Stimulated activated CD4-positive, alpha-beta T cell treated with anti-CD3 and anti-CD28 coated beads, Interleukin-12 subunit alpha, Interleukin-12 subunit beta, amount 100 ng/mL, for 48 hours (primary cell): ENCODE results near the gene PEDS1.
"Not testable (repeated sequence)": the region's sequence is repeated elsewhere in the genome, so short reads cannot be mapped to it uniquely, and the experiment has no call there.

Source experiments
- DNase-seq, 3 donors: peaks; one replicate each; pipeline ENCODE4 v3.0.0-alpha.2; 2020; ENCODE audit warnings: low read depth in 2 of 3, low spot score in 1 of 3

Gene PEDS1

DNA sequence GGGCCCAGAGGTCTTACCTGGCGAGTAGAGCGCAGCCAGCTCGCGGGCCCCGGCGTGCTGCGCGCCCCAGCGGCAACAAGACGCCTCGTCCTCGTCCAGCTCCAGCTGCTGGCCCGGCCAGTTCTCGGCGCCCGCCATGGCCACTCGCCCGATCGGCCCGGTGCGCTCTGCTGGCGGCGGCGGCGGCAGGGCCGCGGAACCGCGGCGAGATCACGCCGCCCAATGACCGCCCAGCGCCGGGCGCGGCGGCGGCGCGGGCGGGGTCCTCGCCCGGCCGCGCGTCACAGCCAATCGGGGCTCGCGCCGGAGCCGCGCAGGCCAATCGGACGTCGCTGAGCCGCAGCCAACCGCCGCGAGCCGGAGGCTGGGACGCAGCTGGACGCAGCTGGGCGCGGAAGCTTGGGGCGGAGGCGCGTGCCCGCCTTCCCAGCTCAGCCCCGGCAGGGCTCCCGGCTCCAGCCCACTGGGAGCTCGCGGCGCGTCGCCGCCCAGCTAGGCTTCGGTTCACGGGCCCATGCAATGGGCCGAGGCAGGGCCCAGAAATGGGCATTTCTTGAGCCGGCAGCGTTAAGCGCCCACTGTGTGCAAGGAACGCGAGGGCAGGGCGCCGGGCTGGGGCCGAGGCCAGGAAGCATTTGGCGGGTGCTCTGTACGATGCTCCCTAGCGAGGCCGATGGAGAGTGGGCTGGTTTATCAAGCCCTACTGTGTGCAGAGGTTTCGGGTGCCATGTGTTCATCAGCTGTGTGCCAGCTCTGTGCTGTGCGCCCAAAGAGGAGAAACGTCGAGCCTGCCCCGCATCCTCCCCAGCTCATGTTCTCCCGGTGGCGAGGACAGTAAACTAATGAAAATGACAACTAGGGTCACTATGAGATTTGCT, at the start of gene PEDS1:
TSS of gene PEDS1 (minus strand) at position 224 of the 878 bp plus-strand sequence. CDS start at position 138, 86 bp downstream.
- DNase-seq: peak; percentile 59 to 80 (median 72)

DNA sequence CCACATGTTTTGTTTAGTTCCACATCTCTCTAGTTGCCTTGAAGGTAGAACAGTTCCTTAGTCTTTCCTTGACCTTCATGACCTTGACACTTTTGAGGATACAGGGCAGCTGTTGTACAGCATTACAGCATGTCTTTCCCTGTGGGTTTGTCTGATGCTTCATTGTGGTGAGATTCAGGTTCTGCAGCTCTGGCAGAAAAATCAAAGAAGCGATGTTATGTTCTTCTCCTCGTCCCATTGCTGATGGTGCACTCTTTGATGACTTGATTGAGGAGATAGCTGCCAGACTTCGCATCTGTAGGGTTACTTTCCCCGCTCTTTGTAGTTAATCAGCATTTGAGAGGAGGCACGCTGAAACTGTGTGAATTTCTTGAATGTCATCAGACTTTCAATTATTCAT, 49.2 kb upstream of the PEDS1 start:
- no peak for DNase-seq

DNA sequence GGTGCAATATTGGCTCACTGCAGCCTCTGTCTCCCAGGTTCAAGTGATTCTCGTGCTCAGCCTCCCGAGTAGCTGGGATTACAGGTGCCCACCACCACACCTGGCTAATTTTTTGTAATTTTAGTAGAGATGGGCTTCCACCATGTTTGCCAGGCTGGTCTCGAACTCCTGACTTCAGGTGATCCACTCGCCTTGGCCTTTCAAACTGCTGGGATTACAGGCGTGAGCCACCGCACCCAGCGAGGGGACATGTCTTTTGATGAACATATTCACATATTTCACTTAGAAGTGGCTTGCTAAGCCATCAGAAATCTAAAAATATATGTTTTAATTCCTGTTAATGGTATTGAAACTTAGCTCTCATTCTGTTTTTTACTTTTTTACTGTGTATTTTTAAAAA, 48.2 kb upstream of the PEDS1 start:
- DNase-seq: not testable (repeated sequence)

DNA sequence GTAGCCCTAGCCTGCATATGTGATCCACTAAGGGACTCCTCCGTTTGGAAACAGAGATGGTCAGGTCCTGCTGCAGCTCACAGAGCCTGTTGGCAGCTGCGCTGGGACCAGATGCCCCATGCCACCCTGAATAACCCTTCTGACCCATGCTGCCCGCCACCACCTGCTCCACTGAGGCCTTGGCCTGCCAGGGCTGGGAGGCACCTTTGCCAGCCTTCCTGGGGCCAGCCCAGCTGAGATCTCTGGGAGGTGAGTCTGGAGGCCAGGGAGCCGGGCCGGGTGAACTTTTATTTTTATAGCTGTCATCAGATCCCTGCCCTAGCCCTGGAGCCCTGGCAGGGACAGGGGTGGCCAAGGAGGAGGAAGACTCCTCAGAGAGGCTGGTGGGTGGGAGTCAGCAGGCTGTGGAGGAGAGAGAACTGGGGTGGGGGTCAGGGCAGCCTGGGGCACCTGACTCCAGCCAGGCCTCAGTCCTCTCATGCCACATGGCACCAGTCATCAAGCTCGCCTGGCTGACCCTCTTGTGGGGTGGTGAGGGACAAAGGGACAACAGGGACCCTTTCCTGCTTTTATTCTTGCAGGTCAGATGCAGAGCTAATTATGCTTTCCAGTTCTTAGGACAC, 47.1 kb upstream of the PEDS1 start:
- no peak for DNase-seq

DNA sequence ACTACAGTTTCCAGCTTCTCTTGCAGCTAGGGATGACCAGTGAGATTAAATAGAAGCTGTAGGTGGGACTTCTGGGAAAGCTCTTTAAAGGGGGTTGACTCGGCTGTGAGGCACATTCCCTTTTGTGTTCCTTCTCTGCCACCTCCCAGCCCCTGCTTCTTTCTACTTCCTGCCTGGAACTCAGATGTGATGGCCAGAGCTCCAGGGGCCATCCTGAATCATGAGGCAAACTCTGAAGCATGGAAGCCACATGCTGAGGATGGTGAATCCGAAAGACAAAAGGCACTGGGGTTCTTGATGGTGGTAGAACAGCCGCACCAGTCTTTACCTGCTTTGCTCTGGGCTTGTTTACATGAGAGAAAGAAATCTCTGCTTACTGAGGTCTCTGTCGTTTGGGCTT, 46.2 kb upstream of the PEDS1 start:
- no peak for DNase-seq

DNA sequence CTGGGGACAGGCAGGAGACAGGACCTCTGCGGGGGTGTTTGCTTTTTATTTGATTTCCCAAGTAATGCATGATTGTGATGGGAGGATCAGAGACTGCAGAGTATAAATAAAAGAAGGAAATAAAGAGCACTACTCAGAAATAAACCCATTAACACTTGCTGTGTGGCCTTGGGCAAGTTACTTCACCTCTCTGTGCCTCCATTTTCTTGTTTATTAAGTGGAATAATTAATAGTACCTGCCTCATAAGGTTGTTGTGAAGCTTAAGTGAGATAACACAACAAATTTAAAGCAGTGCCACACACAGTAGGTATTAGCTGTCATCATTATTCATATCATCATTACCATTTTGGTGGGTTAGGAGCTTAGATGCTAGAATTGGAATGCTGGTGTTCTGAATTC, 45.2 kb upstream of the PEDS1 start:
- DNase-seq: no peak

DNA sequence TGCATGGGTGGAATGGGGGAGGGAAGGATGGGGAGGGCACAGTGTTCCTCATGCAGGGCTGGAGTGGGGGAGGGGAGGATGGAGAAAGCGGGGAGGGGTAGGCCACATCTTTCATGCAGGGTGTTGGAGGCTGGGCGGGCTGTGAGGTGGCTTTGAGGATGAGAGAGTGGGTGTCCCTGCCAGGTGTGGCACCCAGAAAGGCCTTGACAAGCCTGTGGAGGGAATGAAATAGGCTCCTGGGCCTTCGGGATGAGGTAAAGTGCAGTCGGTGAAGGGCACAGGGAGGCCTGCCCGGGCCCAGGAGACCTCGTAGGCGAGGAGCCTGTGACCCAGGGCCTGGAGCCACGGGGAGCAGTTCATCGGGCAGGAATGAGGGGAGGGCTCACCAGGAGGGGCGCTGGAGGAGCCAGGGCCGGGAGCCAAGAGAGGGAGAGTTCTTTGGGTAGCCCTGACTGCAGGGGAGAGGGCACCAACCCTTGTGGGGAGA, 44.7 kb upstream of the PEDS1 start:
- no peak for DNase-seq

DNA sequence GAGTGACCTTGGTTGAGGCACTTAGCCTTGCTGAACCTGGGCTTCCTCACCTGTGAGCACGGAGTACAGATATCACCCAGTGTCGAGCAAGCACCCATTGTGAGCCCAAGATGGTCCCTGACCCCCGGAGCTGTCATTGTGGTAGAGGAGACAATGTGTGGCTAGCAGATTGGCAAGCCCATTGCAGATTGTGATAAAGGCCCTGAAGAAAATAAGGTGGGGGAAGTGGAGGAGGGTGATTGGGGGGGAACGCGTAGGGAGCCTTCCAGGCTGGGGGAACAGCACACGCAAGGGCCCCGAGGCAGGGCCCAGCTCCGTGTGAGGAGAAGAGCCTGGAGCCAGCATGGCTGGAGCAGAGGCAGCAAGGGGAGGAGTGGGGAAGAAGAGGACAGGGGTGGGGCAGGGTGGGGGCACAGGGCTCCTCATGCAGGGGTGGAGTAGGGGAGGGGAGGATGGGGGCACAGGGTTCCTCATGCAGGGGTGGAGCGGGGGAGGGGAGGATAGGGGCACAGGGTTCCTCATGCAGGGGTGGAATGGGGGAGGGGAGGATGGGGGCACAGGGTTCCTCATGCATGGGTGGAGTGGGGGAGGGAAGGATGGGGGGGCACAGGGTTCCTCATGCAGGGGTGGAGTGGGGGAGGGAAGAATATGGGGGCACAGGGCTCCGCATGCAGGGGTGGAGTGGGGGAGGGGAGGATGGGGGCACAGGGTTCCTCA, 44.1 kb upstream of the PEDS1 start:
- DNase-seq: no peak

DNA sequence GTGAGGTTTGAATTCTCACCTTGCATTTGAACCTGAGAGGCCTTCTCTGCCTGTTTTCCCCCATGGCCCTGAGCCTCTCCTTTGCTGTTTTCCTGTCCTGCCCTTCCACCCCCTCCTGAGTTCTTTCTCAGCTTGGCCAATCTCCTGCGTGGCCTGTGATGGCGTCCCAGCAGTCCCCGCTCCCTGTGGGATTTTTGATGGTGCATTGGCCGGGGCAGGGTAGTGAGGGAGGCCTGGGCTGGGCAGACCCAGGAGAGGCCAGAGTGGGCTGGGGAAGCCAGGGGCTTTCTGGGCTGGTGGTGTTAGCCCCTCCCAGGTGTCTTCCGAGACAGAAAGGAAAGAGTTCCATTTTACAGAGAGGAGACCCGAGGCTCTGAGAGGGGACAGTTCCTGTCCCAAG, 43.4 kb upstream of the PEDS1 start:
- DNase-seq: no peak

DNA sequence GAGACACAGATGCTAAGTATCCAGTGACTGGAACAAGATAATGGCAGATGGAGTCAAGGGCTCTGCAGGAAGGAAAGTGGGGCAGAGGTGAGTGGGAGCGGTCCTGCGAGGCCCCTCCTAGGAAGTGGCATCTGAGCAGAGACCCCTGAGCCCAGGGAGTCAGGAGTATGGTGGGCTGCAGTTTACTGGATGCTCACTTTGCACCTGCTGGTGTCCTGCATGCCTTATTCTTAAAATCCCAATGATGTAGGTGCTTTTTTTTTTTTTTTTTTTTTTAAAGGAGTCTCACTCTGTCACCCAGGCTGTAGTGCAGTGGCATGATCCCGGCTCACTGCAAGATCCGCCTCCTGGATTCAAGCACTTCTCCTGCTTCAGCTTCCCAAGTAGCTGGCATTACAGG, 42.7 kb upstream of the PEDS1 start:
- no peak for DNase-seq

DNA sequence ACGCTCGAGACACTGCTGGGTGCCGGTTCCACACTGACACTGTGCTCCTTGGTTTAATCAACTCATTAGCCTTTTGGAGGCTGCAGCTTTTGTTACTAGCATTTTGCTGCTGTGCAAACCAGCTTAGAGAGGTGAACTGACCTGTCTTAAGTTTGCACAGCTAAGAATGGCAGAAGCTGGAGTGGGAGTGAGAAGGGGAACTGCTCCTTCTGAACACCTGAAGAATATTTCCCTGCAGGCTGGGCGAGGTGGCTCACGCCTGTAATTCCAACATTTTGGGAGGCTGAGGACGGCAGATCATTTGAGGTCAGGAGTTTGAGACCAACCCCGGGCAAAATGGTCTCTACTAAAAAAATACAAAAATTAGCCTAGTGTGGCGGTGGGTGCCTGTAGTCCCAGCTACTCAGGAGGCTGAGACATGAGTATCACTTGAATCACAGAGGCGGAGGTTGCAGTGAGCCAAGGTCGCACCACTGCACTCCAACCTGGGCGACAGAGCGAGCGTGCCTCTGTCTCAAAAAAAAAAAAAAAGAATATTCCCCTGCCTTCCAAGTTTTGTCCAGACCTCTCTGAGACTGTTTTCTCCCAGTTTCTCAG, 42.1 kb upstream of the PEDS1 start:
- no peak for DNase-seq

DNA sequence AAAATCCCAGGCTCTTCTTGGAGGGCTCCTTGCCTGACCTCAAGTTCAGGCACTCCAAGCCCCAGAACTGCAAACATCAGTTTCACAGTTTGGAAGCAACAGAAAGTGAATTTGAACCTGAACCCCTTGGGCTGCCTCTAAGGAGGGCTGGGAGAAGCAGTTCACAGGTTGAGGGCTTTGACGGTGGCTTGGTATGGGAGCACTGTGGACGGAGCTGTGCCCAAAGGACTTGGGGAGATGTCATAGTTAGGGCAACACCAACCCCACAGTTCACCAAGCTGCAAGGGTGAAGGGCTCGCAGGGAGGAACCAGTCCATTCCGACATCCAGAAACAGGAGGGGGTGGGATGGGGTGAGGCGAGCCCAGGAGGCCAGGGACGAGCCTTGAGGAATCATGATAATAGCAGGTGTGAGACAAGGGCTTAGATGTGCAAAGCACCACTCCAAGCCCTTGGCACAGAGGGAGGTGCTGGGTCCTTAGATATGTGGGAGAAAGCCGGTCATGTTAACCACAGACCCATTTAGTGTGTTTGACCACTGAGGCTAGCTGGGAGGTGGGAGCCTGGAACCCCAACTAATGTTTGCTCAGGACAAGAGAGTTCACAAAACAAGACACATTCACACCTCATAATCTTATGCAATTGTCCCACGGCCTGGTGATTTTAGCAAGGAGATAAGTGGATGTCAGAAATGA, 41.5 kb upstream of the PEDS1 start:
- no peak for DNase-seq

DNA sequence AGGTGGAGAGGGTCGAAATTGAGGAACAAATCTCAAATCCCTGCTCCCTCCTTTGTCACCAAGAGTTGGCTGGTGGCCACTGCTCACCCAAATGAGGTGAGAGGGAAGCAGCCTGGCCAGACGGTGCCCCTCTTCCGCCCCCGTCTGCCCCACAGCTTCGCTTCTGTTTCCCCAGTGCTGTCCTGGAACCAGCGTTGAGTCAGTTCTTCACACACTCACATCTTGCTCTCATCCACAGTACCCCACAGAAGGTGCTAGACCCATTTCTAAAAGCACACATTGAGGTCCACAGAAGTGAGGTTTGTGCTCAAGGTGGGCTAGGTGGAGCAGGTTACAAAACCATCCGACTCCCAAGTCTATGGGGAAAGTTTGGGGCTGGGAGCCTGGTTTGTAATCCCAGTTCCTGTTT, 40.9 kb upstream of the PEDS1 start:
- no peak for DNase-seq

DNA sequence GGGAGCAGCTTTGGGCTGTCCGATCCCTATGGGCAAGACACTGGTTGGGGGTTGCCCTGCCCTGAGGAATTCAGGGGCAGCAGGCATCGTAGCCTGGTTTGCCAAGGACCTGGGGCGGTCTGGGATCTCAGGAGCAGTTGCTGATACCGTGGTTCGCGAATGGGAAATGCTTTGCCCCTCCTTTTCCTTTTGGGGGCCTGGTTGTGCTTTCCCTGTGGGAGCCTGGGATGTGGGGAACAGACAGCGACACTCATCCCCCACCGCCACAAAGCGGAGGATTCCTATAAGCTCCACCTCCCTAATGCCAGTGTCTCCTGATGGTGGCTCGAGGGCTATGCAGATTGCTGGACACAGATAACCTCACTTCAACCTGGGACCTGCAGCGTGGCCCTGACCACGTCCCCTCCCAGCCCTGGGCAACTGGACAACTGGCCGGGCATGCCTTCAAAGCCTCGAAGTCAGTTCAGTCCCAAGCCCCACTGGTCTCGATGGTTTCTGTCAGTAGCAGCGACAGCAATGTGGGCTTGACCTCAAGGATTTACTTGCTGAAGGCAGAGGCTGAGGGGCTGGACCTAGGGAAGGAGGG, 40.4 kb upstream of the PEDS1 start:
- no peak for DNase-seq

DNA sequence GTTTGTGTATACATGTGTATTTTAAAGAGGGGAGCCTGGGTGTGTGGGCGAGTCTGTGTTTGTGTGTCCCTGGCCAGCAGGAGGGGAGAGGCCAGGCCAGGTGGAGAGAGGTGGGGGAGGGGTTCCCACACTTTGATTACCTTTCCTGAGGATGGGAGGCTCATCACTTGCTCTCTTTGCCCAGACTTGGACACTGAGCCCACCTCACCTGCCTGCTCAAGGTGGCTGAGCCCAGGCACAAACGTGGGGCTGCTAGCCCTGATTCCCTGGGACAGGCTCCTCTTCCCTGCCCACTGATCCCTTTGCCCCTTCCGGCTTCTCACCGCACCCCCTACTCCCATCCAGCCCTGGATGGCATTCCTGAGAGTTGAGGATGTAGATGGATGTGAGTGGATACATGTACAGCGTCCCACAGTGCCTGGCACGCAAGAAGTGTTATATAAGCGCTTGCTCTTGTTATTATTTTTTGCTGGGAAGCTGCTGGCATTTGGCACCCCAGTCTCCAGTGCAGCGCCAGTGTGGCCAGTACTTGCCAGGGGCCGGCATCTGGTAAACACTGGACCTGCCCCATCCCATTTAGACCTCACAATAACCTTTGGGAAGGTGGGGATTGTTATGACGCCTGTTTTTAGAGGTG, 39.8 kb upstream of the PEDS1 start:
- DNase-seq: no peak

DNA sequence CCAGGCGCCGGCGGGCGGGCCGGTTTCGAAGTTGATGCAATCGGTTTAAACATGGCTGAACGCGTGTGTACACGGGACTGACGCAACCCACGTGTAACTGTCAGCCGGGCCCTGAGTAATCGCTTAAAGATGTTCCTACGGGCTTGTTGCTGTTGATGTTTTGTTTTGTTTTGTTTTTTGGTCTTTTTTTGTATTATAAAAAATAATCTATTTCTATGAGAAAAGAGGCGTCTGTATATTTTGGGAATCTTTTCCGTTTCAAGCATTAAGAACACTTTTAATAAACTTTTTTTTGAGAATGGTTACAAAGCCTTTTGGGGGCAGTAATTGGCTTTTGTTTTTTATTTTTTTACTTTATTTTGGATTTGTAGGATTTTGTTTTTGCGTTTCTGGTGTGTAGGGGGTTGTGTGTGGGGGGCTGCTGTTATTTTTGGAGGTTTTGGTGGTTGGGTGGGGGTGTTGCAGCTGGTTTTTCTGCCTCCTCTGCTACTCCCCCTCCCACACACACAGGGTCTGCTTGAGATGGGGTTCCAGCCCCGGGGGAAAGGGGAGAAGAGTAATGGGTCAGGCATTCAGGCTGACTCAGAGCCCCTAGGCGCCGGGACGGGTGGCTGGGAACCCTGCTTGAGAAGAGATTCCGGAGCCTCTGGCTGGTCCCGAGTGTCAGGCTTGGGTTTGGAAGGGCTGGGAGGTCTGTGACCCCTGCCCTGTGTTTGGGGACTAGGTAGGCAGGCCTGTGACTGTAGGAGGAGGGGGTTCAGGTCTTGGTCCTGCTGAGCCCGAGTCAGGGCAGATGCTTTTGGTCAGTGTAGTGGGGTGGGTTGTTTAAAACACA, 39.1 kb upstream of the PEDS1 start:
- peak; percentile 70 to 81 (median 78) for DNase-seq

DNA sequence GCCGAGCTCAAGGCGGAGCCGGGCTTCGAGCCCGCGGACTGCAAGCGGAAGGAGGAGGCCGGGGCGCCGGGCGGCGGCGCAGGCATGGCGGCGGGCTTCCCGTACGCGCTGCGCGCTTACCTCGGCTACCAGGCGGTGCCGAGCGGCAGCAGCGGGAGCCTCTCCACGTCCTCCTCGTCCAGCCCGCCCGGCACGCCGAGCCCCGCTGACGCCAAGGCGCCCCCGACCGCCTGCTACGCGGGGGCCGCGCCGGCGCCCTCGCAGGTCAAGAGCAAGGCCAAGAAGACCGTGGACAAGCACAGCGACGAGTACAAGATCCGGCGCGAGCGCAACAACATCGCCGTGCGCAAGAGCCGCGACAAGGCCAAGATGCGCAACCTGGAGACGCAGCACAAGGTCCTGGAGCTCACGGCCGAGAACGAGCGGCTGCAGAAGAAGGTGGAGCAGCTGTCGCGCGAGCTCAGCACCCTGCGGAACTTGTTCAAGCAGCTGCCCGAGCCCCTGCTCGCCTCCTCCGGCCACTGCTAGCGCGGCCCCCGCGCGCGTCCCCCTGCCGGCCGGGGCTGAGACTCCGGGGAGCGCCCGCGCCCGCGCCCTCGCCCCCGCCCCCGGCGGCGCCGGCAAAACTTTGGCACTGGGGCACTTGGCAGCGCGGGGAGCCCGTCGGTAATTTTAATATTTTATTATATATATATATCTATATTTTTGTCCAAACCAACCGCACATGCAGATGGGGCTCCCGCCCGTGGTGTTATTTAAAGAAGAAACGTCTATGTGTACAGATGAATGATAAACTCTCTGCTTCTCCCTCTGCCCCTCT, 38.2 kb upstream of the PEDS1 start:
- DNase-seq: peak; percentile 14 to 43 (median 25)

DNA sequence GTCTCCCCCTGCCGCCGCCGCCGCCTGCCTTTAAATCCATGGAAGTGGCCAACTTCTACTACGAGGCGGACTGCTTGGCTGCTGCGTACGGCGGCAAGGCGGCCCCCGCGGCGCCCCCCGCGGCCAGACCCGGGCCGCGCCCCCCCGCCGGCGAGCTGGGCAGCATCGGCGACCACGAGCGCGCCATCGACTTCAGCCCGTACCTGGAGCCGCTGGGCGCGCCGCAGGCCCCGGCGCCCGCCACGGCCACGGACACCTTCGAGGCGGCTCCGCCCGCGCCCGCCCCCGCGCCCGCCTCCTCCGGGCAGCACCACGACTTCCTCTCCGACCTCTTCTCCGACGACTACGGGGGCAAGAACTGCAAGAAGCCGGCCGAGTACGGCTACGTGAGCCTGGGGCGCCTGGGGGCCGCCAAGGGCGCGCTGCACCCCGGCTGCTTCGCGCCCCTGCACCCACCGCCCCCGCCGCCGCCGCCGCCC, 37.6 kb upstream of the PEDS1 start:
- DNase-seq: peak; percentile 33 to 54 (median 35)
